ENCODE results near the gene CLN3. TPM values are rescaled to one million over a fixed set of nuclear protein-coding genes. Genes with fewer than 3 reads are reported as not detected.

CLN3 gene
- total RNA-seq (2022) (18.1 and 19.7 TPM in 2 replicates), Bru-seq, nascent RNA (percentile 35 among the genes with signal in this experiment), BruChase-seq, experiment 1, labeled RNA remaining after a 6-hour chase (percentile 64 among the genes with signal in this experiment), BruChase-seq, experiment 2, labeled RNA remaining after a 2-hour chase (percentile 52 among the genes with signal in this experiment)
- long read RNA-seq, transcript CLN3-205 (15 exons, 1,876 nt): minor isoform, 8 of 31 reads
- long read RNA-seq, transcript CLN3-244 (16 exons, 3,832 nt): major isoform, 22 of 31 reads
- long read RNA-seq, partial matches to known transcripts: 1 of 31 reads
- long read RNA-seq, other reads (novel, unspliced or antisense): 0 of 31 reads

- TSS peak; percentile 98 for BruUV-seq (replicated peaks)
- Mint-ChIP-seq H3K9me3 (ENCODE audit: unreplicated experiment) (no peaks in the 10 kb centered on the region), H3K27me3 (ENCODE audit: insufficient read depth, unreplicated experiment) (peaks cover 13% of the 10 kb centered on the region), H3K36me3 (ENCODE audit: insufficient read depth, unreplicated experiment) (peaks cover 22% of the 10 kb centered on the region), H3K27ac (ENCODE audit: low read depth, unreplicated experiment) (peak within 1 kb of the TSS; percentile 100), H3K4me3 (ENCODE audit: unreplicated experiment) (peak within 1 kb of the TSS; percentile 91), H3K4me1 (ENCODE audit: insufficient read depth, unreplicated experiment) (no peaks in the 10 kb centered on the region)
- no peak for TF ChIP-seq CTCF (IDR thresholded peaks at IDR 0.05; ENCODE audit: unreplicated experiment)
- intact Hi-C loops (cut with micrococcal nuclease): no loop called here
- peak; percentile 94 for DNase-seq (ENCODE audit: unreplicated experiment)
- CTCF ChIA-PET: interaction anchor here (0.6 to 1.6 kb wide), 5 partner anchors 18 to 58 kb away, joined by 3 to 5 read pairs (median 4); no protein-coding TSS in a partner anchor
- POLR2A ChIA-PET: interaction anchor here (1.0 to 3.7 kb wide), 7 partner anchors 24 to 482 kb away, joined by 3 to 53 read pairs (median 9); partner anchors contain the start of genes NUPR1 and SPNS1
These were observed at the start of gene CLN3 for GRCh38 chr16:28491970-28492474. Gene CLN3 (minus strand): TSS chr16:28492074. CDS start chr16:28491759, 315 bp downstream.

- TF ChIP-seq CTCF (IDR thresholded peaks at IDR 0.05; ENCODE audit: unreplicated experiment): no peak
- BruUV-seq (replicated peaks): no TSS peak
- H3K9me3 Mint-ChIP-seq (ENCODE audit: unreplicated experiment): peaks cover 5% of the 10 kb centered on the region
- no peak overlapping the region for H3K4me3 Mint-ChIP-seq (ENCODE audit: unreplicated experiment)
- intact Hi-C loops (cut with micrococcal nuclease): no loop called here
- no peak for DNase-seq (ENCODE audit: unreplicated experiment)
- peaks cover 26% of the 10 kb centered on the region for H3K4me1 Mint-ChIP-seq (ENCODE audit: insufficient read depth, unreplicated experiment)
- no peaks in the 10 kb centered on the region for H3K27me3 Mint-ChIP-seq (ENCODE audit: insufficient read depth, unreplicated experiment)
- no peak overlapping the region for H3K27ac Mint-ChIP-seq (ENCODE audit: low read depth, unreplicated experiment)
- ChIA-PET CTCF (interaction anchor here (1.0 to 2.1 kb wide), 2 partner anchors 10 to 49 kb away, joined by 3 to 14 read pairs; partner anchors contain the start of gene CLN3), POLR2A (interaction anchor here (2.3 to 3.4 kb wide), 2 partner anchors 17 to 49 kb away, joined by 11 to 36 read pairs; partner anchors contain the start of gene CLN3)
- H3K36me3 Mint-ChIP-seq (ENCODE audit: insufficient read depth, unreplicated experiment): peaks cover 22% of the 10 kb centered on the region
These were observed 48.5 kb upstream of the CLN3 start for GRCh38 chr16:28540346-28540745.

GRCh38 chr16:28538733-28539596, 47.1 kb upstream of the CLN3 start, which contains the start of gene NUPR1:
Gene NUPR1 (minus strand): TSS chr16:28538974. CDS start chr16:28538907, 67 bp downstream.
- BruUV-seq (replicated peaks): TSS peak; percentile 57
- intact Hi-C loops (cut with micrococcal nuclease): no loop called here

More at GRCh38 chr16:28538733-28539596, 47.1 kb upstream of the CLN3 start, which contains the start of gene NUPR1:
- TF ChIP-seq CTCF (IDR thresholded peaks at IDR 0.05; ENCODE audit: unreplicated experiment): no peak
- ChIA-PET CTCF (interaction anchor here (1.1 kb wide), 1 partner anchor 11 kb away, joined by 6 read pairs; no protein-coding TSS in a partner anchor), POLR2A (interaction anchor here (0.6 to 3.4 kb wide), 14 partner anchors 8 to 991 kb away, joined by 3 to 36 read pairs (median 3); partner anchors contain the start of genes CLN3, SGF29 and TUFM)
- H3K36me3 Mint-ChIP-seq (ENCODE audit: insufficient read depth, unreplicated experiment): peaks cover 35% of the 10 kb centered on the region
- H3K27ac Mint-ChIP-seq (ENCODE audit: low read depth, unreplicated experiment): peak within 1 kb of the TSS; percentile 96
- no peaks in the 10 kb centered on the region for H3K27me3 Mint-ChIP-seq (ENCODE audit: insufficient read depth, unreplicated experiment)
- peak within 1 kb of the TSS; percentile 79 for H3K4me3 Mint-ChIP-seq (ENCODE audit: unreplicated experiment)
- peaks cover 39% of the 10 kb centered on the region for H3K4me1 Mint-ChIP-seq (ENCODE audit: insufficient read depth, unreplicated experiment)
- peak; percentile 99 for DNase-seq (ENCODE audit: unreplicated experiment)
- H3K9me3 Mint-ChIP-seq (ENCODE audit: unreplicated experiment): peaks cover 8% of the 10 kb centered on the region
